ENCODE measurements around the gene ENPP7.
"Not testable (repeated sequence)": the region's sequence is repeated elsewhere in the genome, so short reads cannot be mapped to it uniquely, and the experiment has no call there.

The ENPP7 gene

GRCh38 chr17:79745641-79746105 lies 14.9 kb downstream of the ENPP7 start:
- Histone ChIP-seq H3K9ac (ENCODE audit: low read length) (no peak overlapping the region), H3K9me3 (ENCODE audit: control insufficient read depth, low read length) (no peaks in the 10 kb centered on the region), H3K4me1 (ENCODE audit: control insufficient read depth, insufficient read depth, low read length) (peaks cover 8% of the 10 kb centered on the region), H3K27me3 (replicated peaks; ENCODE audit: control insufficient read depth, insufficient read depth, low read length) (peaks cover 66% of the 10 kb centered on the region), H3K36me3 (ENCODE audit: control insufficient read depth, insufficient read depth, low read length, severe bottlenecking) (no peaks in the 10 kb centered on the region), H3K4me3 (ENCODE audit: low read length) (no peak overlapping the region)
- no peak for DNase-seq (ENCODE audit: low read depth)

- Histone ChIP-seq H3K4me3 (ENCODE audit: low read length) (no peak overlapping the region), H3K9me3 (ENCODE audit: control insufficient read depth, low read length) (no peaks in the 10 kb centered on the region), H3K36me3 (ENCODE audit: control insufficient read depth, insufficient read depth, low read length, severe bottlenecking) (no peaks in the 10 kb centered on the region), H3K4me1 (ENCODE audit: control insufficient read depth, insufficient read depth, low read length) (peaks cover 8% of the 10 kb centered on the region), H3K9ac (ENCODE audit: low read length) (no peak overlapping the region), H3K27me3 (replicated peaks; ENCODE audit: control insufficient read depth, insufficient read depth, low read length) (peaks cover 68% of the 10 kb centered on the region)
- DNase-seq (ENCODE audit: low read depth): no peak
Measured at GRCh38 chr17:79746889-79747507, 16.3 kb downstream of the ENPP7 start.

GRCh38 chr17:79747508-79748294 lies 17.0 kb downstream of the ENPP7 start:
- H3K4me1 ChIP-seq (ENCODE audit: control insufficient read depth, insufficient read depth, low read length): peaks cover 8% of the 10 kb centered on the region
- H3K36me3 ChIP-seq (ENCODE audit: control insufficient read depth, insufficient read depth, low read length, severe bottlenecking): no peaks in the 10 kb centered on the region
- DNase-seq (ENCODE audit: low read depth): peak; percentile 16
- peaks cover 65% of the 10 kb centered on the region for H3K27me3 ChIP-seq (replicated peaks; ENCODE audit: control insufficient read depth, insufficient read depth, low read length)
- no peak overlapping the region for H3K4me3 ChIP-seq (ENCODE audit: low read length)
- H3K9me3 ChIP-seq (ENCODE audit: control insufficient read depth, low read length): no peaks in the 10 kb centered on the region
- no peak overlapping the region for H3K9ac ChIP-seq (ENCODE audit: low read length)

GRCh38 chr17:79748295-79749099 lies 17.8 kb downstream of the ENPP7 start:
- DNase-seq (ENCODE audit: low read depth): no peak
- H3K27me3 ChIP-seq (replicated peaks; ENCODE audit: control insufficient read depth, insufficient read depth, low read length): peaks cover 57% of the 10 kb centered on the region
- H3K9me3 ChIP-seq (ENCODE audit: control insufficient read depth, low read length): no peaks in the 10 kb centered on the region
- H3K9ac ChIP-seq (ENCODE audit: low read length): no peak overlapping the region
- peaks cover 8% of the 10 kb centered on the region for H3K4me1 ChIP-seq (ENCODE audit: control insufficient read depth, insufficient read depth, low read length)
- H3K36me3 ChIP-seq (ENCODE audit: control insufficient read depth, insufficient read depth, low read length, severe bottlenecking): no peaks in the 10 kb centered on the region
- H3K4me3 ChIP-seq (ENCODE audit: low read length): no peak overlapping the region

GRCh38 chr17:79749156-79749815 lies 18.5 kb downstream of the ENPP7 start:
- Histone ChIP-seq H3K9me3 (ENCODE audit: control insufficient read depth, low read length) (no peaks in the 10 kb centered on the region), H3K4me1 (ENCODE audit: control insufficient read depth, insufficient read depth, low read length) (peaks cover 8% of the 10 kb centered on the region), H3K4me3 (ENCODE audit: low read length) (no peak overlapping the region), H3K9ac (ENCODE audit: low read length) (no peak overlapping the region), H3K27me3 (replicated peaks; ENCODE audit: control insufficient read depth, insufficient read depth, low read length) (peaks cover 53% of the 10 kb centered on the region), H3K36me3 (ENCODE audit: control insufficient read depth, insufficient read depth, low read length, severe bottlenecking) (no peaks in the 10 kb centered on the region)
- peak; percentile 83 for DNase-seq (ENCODE audit: low read depth)

- peaks cover 8% of the 10 kb centered on the region for H3K4me1 ChIP-seq (ENCODE audit: control insufficient read depth, insufficient read depth, low read length)
- peaks cover 56% of the 10 kb centered on the region for H3K27me3 ChIP-seq (replicated peaks; ENCODE audit: control insufficient read depth, insufficient read depth, low read length)
- H3K36me3 ChIP-seq (ENCODE audit: control insufficient read depth, insufficient read depth, low read length, severe bottlenecking): no peaks in the 10 kb centered on the region
- H3K9ac ChIP-seq (ENCODE audit: low read length): no peak overlapping the region
- no peak for DNase-seq (ENCODE audit: low read depth)
- no peak overlapping the region for H3K4me3 ChIP-seq (ENCODE audit: low read length)
- H3K9me3 ChIP-seq (ENCODE audit: control insufficient read depth, low read length): no peaks in the 10 kb centered on the region
Measured at GRCh38 chr17:79749958-79750357, 19.2 kb downstream of the ENPP7 start.

GRCh38 chr17:79750650-79751545 lies 20.2 kb downstream of the ENPP7 start:
- Histone ChIP-seq H3K9ac (ENCODE audit: low read length) (no peak overlapping the region), H3K9me3 (ENCODE audit: control insufficient read depth, low read length) (no peaks in the 10 kb centered on the region), H3K4me3 (ENCODE audit: low read length) (no peak overlapping the region), H3K36me3 (ENCODE audit: control insufficient read depth, insufficient read depth, low read length, severe bottlenecking) (no peaks in the 10 kb centered on the region), H3K27me3 (replicated peaks; ENCODE audit: control insufficient read depth, insufficient read depth, low read length) (peaks cover 51% of the 10 kb centered on the region), H3K4me1 (ENCODE audit: control insufficient read depth, insufficient read depth, low read length) (peaks cover 8% of the 10 kb centered on the region)
- no peak for DNase-seq (ENCODE audit: low read depth)

GRCh38 chr17:79752175-79752574 lies 21.4 kb downstream of the ENPP7 start:
- Histone ChIP-seq H3K4me1 (ENCODE audit: control insufficient read depth, insufficient read depth, low read length) (peaks cover 8% of the 10 kb centered on the region), H3K9me3 (ENCODE audit: control insufficient read depth, low read length) (no peaks in the 10 kb centered on the region), H3K9ac (ENCODE audit: low read length) (no peak overlapping the region), H3K36me3 (ENCODE audit: control insufficient read depth, insufficient read depth, low read length, severe bottlenecking) (no peaks in the 10 kb centered on the region), H3K27me3 (replicated peaks; ENCODE audit: control insufficient read depth, insufficient read depth, low read length) (peaks cover 52% of the 10 kb centered on the region), H3K4me3 (ENCODE audit: low read length) (no peak overlapping the region)
- no peak for DNase-seq (ENCODE audit: low read depth)

- Histone ChIP-seq H3K36me3 (ENCODE audit: control insufficient read depth, insufficient read depth, low read length, severe bottlenecking) (no peaks in the 10 kb centered on the region), H3K9ac (ENCODE audit: low read length) (no peak overlapping the region), H3K4me3 (ENCODE audit: low read length) (no peak overlapping the region), H3K27me3 (replicated peaks; ENCODE audit: control insufficient read depth, insufficient read depth, low read length) (peaks cover 42% of the 10 kb centered on the region), H3K9me3 (ENCODE audit: control insufficient read depth, low read length) (no peaks in the 10 kb centered on the region), H3K4me1 (ENCODE audit: control insufficient read depth, insufficient read depth, low read length) (peaks cover 5% of the 10 kb centered on the region)
- DNase-seq (ENCODE audit: low read depth): no peak
Measured at GRCh38 chr17:79754370-79754769, 23.6 kb downstream of the ENPP7 start.

GRCh38 chr17:79754903-79755302 lies 24.2 kb downstream of the ENPP7 start:
- H3K9me3 ChIP-seq (ENCODE audit: control insufficient read depth, low read length); H3K4me3 ChIP-seq (ENCODE audit: low read length); H3K36me3 ChIP-seq (ENCODE audit: control insufficient read depth, insufficient read depth, low read length, severe bottlenecking); H3K4me1 ChIP-seq (ENCODE audit: control insufficient read depth, insufficient read depth, low read length); H3K9ac ChIP-seq (ENCODE audit: low read length); DNase-seq (ENCODE audit: low read depth): not testable (repeated sequence)
- peaks cover 42% of the 10 kb centered on the region for H3K27me3 ChIP-seq (replicated peaks; ENCODE audit: control insufficient read depth, insufficient read depth, low read length)
